Type B pancreatic cell (in vitro differentiated cells): ENCODE data around the gene PGK2. TPM values are rescaled to one million over a fixed set of nuclear protein-coding genes. Genes with fewer than 3 reads are reported as not detected.

Experiments
- DNase-seq: peaks from one replicate; pipeline ENCODE4 v3.0.0; 2021; ENCODE audit warnings: mixed read lengths; ENCODE audit not compliant: unreplicated experiment; ENCODE audit errors: extremely low spot score
- H3K27ac Mint-ChIP-seq: 2 replicates; pipeline ENCODE4 v1.8.0; 2021; ENCODE audit warnings: mild to moderate bottlenecking, mixed read lengths
- H3K27me3 Mint-ChIP-seq: 2 replicates; pipeline ENCODE4 v1.8.0; 2021; ENCODE audit warnings: mixed read lengths
- H3K36me3 Mint-ChIP-seq: 2 replicates; pipeline ENCODE4 v1.8.0; 2021; ENCODE audit warnings: mixed read lengths
- H3K4me1 Mint-ChIP-seq: one replicate; pipeline ENCODE4 v1.8.0; 2021; ENCODE audit warnings: mixed read lengths; ENCODE audit not compliant: unreplicated experiment
- H3K4me3 Mint-ChIP-seq: 2 replicates; pipeline ENCODE4 v1.8.0; 2021; ENCODE audit warnings: mild to moderate bottlenecking, mixed read lengths
- H3K9me3 Mint-ChIP-seq: 2 replicates; pipeline ENCODE4 v1.8.0; 2021; ENCODE audit warnings: mixed read lengths
- CTCF ChIP-seq: fragments of 200-600 bp; sonication (generic); conservative IDR thresholded peaks from 2 replicates; pipeline ENCODE4 v1.5.0; 2021; ENCODE audit warnings: antibody characterized with exemption, mild to moderate bottlenecking
- total RNA-seq: library from RNA; stranded (reverse); gene quantifications from 2 replicates; pipeline ENCODE4 v1.2.1, GENCODE V29; 2021; ENCODE audit warnings: low replicate concordance

PGK2 gene
- total RNA-seq, 1 donor from 2014 or later: not detected

DNA sequence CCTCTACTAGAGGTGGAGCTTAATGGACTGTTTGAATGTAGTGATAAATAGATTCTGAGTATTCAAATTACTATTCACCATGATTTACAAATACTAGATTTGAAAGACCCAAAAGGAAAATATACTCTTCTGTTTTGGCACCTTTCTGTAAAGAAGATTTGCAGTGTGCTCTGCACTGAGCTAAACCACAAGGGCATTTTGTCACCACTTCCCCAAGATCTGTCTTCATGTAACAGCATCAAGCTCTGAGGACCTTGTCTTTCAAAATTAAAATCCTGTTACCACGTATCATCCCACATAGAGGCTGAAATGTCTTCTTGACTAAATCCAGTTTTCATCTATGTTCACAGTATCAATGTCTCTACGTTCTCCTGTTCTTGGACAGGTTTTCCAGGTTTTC lies 3.3 kb upstream of the PGK2 start:
- H3K4me1 Mint-ChIP-seq: no peaks in the 10 kb centered on the region
- DNase-seq: no peak
- no peaks in the 10 kb centered on the region for H3K9me3 Mint-ChIP-seq
- no peak overlapping the region for H3K27ac Mint-ChIP-seq
- no peak for TF ChIP-seq CTCF
- no peaks in the 10 kb centered on the region for H3K36me3 Mint-ChIP-seq
- H3K27me3 Mint-ChIP-seq: no peaks in the 10 kb centered on the region
- no peak overlapping the region for H3K4me3 Mint-ChIP-seq

DNA sequence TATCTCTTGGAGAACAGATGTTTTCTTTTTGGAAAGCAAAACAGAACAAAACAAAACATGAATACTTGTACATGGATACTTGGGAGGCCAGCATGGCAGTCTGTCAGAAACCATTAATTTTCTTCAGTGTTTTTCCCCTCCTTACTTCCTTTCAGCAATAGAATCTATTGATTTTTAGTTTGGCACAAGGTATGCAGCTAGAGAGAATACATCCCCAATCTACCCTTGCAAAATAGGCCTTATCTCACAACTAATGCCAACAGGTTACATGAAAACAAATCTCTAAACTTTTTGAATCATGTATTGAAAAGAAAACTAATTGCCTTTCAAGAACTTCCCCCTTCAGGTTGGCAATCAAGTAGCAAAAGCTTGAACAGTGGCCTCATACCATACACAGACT lies 2.8 kb downstream of the PGK2 start:
- Mint-ChIP-seq H3K4me3 (no peak overlapping the region), H3K36me3 (no peaks in the 10 kb centered on the region), H3K9me3 (no peaks in the 10 kb centered on the region), H3K4me1 (no peaks in the 10 kb centered on the region), H3K27me3 (no peaks in the 10 kb centered on the region), H3K27ac (no peak overlapping the region)
- TF ChIP-seq CTCF: no peak
- no peak for DNase-seq

DNA sequence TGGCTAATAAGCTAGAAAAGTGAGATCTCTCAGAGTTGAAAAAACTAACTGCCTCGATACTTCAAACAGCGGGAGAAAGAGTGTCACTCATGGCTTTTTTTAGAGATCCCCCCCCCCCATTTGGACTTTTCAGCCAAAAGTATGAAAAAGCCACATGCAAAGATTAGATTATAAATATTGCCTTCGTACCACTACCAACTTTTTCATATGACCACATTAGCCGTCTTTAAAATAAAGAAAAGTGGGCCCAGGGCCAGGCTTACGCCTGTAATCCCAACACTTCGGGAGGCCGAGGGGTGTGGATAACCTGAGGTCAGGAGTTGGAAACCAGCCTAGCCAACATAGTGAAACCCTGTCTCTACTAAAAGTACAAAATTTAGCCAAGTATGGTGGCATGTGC lies 4.4 kb downstream of the PGK2 start:
- Mint-ChIP-seq H3K27ac (no peak overlapping the region), H3K27me3 (no peaks in the 10 kb centered on the region), H3K4me3 (no peak overlapping the region), H3K9me3 (no peaks in the 10 kb centered on the region), H3K36me3 (no peaks in the 10 kb centered on the region), H3K4me1 (no peaks in the 10 kb centered on the region)
- TF ChIP-seq CTCF: no peak
- no peak for DNase-seq

GRCh38 chr6:49782293-49782692 lies 4.8 kb downstream of the PGK2 start:
- Mint-ChIP-seq H3K4me3 (no peak overlapping the region), H3K27me3 (no peaks in the 10 kb centered on the region), H3K4me1 (no peaks in the 10 kb centered on the region), H3K9me3 (no peaks in the 10 kb centered on the region), H3K36me3 (no peaks in the 10 kb centered on the region), H3K27ac (no peak overlapping the region)
- DNase-seq: no peak
- no peak for TF ChIP-seq CTCF

GRCh38 chr6:49776444-49776843 lies 10.6 kb downstream of the PGK2 start:
- no peak for TF ChIP-seq CTCF
- Mint-ChIP-seq H3K4me1 (no peaks in the 10 kb centered on the region), H3K27me3 (no peaks in the 10 kb centered on the region)

DNA sequence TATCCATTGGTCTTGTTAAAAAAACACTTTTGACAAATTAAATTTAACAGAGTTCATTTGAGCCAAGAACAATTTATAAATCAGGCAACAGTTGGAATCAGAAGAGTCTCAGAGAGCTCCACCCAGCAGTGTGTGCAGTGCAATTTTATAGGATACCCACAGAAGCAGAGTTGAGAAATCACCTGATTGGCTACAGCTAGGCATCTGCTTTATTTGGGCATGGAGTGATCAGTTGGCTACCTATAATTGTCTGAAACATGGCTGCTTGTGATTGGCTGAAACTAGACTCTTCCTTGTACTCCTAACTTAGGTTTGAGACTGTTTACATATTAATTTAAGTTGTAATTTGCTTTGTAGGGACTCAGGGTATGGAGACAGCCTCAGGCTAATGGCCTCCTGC lies 12.0 kb downstream of the PGK2 start:
- no peak for DNase-seq
- Mint-ChIP-seq H3K4me3 (no peak overlapping the region), H3K27ac (no peak overlapping the region), H3K4me1 (no peaks in the 10 kb centered on the region), H3K27me3 (no peaks in the 10 kb centered on the region), H3K36me3 (no peaks in the 10 kb centered on the region), H3K9me3 (no peaks in the 10 kb centered on the region)
- TF ChIP-seq CTCF: no peak

More at GRCh38 chr6:49776444-49776843, 10.6 kb downstream of the PGK2 start:
- Mint-ChIP-seq H3K36me3 (no peaks in the 10 kb centered on the region), H3K9me3 (no peaks in the 10 kb centered on the region), H3K4me3 (no peak overlapping the region), H3K27ac (no peak overlapping the region)
- no peak for DNase-seq
